DMS 273 (cell line): ENCODE measurements around the gene CAMK1D.
"Not testable (repeated sequence)": the region's sequence is repeated elsewhere in the genome, so short reads cannot be mapped to it uniquely, and the experiment has no call there.

Source experiments
- DNase-seq: peaks from one replicate; lab custom pipeline; 2025; ENCODE audit not compliant: unreplicated experiment; lab: John Stamatoyannopoulos, UW

The CAMK1D gene

GRCh38 chr10:12546160-12546802, 196.9 kb downstream of the CAMK1D start:
- DNase-seq = not testable (repeated sequence)

GRCh38 chr10:12547301-12547771, 198.0 kb downstream of the CAMK1D start:
- peak; percentile 7 for DNase-seq

GRCh38 chr10:12549297-12549696, 199.9 kb downstream of the CAMK1D start:
- no peak for DNase-seq

- no peak for DNase-seq
These were observed 201.6 kb downstream of the CAMK1D start for GRCh38 chr10:12550994-12551393.

GRCh38 chr10:12556039-12556438, 206.7 kb downstream of the CAMK1D start:
- DNase-seq = no peak

GRCh38 chr10:12559578-12560178, 210.3 kb downstream of the CAMK1D start:
- no peak for DNase-seq

- no peak for DNase-seq
These were observed 212.0 kb downstream of the CAMK1D start for GRCh38 chr10:12561307-12561706.

- DNase-seq = no peak
These were observed 212.4 kb downstream of the CAMK1D start for GRCh38 chr10:12561720-12562119.

- no peak for DNase-seq
These were observed 214.1 kb downstream of the CAMK1D start for GRCh38 chr10:12563489-12563888.

- no peak for DNase-seq
These were observed 214.8 kb downstream of the CAMK1D start for GRCh38 chr10:12564173-12564572.

GRCh38 chr10:12566161-12567115, 217.1 kb downstream of the CAMK1D start:
- peak; percentile 18 for DNase-seq

- DNase-seq = no peak
These were observed 219.2 kb downstream of the CAMK1D start for GRCh38 chr10:12568391-12569009.

- no peak for DNase-seq
These were observed 222.9 kb downstream of the CAMK1D start for GRCh38 chr10:12572281-12572680.

- DNase-seq = no peak
These were observed 228.3 kb downstream of the CAMK1D start for GRCh38 chr10:12577610-12578009.

GRCh38 chr10:12579954-12580858, 230.9 kb downstream of the CAMK1D start:
- no peak for DNase-seq

- DNase-seq = no peak
These were observed 234.7 kb downstream of the CAMK1D start for GRCh38 chr10:12583891-12584595.

GRCh38 chr10:12586741-12587140, 237.4 kb downstream of the CAMK1D start:
- DNase-seq = no peak

- peak; percentile 39 for DNase-seq
These were observed 238.1 kb downstream of the CAMK1D start for GRCh38 chr10:12587451-12587888.

- no peak for DNase-seq
These were observed 238.9 kb downstream of the CAMK1D start for GRCh38 chr10:12588091-12588860.
